Measurements from ENCODE around the gene HSD17B4. TPM values are rescaled to one million over a fixed set of nuclear protein-coding genes. Genes with fewer than 3 reads are reported as not detected.
A peak's percentile ranks its signal among the peaks of the same experiment; 100 is the strongest.

HSD17B4 gene
- total and polyA plus RNA-seq, 9 of the 15 experiments (the other 6 are each of a cell fraction or from before 2014, with no cell fraction given) = 50.6 to 187 (median 94.6) TPM

GRCh38 chr5:119452373-119453039 is at the start of gene HSD17B4 (continued):
- TF ChIP-seq CREB1 (IDR thresholded peaks at IDR 0.05) = no peak; the same call in 1 of the 2 replicates
- TF ChIP-seq CREB1 (CRISPR knock-in tag; IDR thresholded peaks at IDR 0.05) = 0 out of 2 replicates have a peak, but pooled peaks have one; percentile 22
- 0 out of 2 replicates have a peak, but pooled peaks have one; percentile 39 for TF ChIP-seq XRCC5 (IDR thresholded peaks at IDR 0.05; ENCODE audit: low read depth, low read length)
- TF ChIP-seq NFE2 (IDR thresholded peaks at IDR 0.05; ENCODE audit: low read depth) = peak; percentile 91
- no peak for TF ChIP-seq TBP (optimal IDR thresholded peaks at IDR 0.05; ENCODE audit: low read depth, low read length)
- TF ChIP-seq SRF (CRISPR knock-in tag; IDR thresholded peaks at IDR 0.05) = no peak
- no peak for TF ChIP-seq ZBTB33 (CRISPR knock-in tag; IDR thresholded peaks at IDR 0.05)
- TF ChIP-seq BCOR (IDR thresholded peaks at IDR 0.05) = peak; percentile 32; the same call in 1 of the 2 replicates
- TF ChIP-seq RNF2 (IDR thresholded peaks at IDR 0.05) = peak; percentile 29; the same call in 1 of the 2 replicates
- TF ChIP-seq TRIM24 (IDR thresholded peaks at IDR 0.05) = peak in 1 of 2 experiments; percentile 60; a peak in 2 of 4 replicates
- TF ChIP-seq CREM (IDR thresholded peaks at IDR 0.05; ENCODE audit: low read depth) = peak; percentile 79
- TF ChIP-seq ESRRA (IDR thresholded peaks at IDR 0.05; ENCODE audit: borderline replicate concordance, low read depth) = peak; percentile 41; the same call in 1 of the 2 replicates
- TF ChIP-seq FIP1L1 (IDR thresholded peaks at IDR 0.05; ENCODE audit: low read depth, low read length, poor library complexity, severe bottlenecking) = no peak
- peak; percentile 48 for TF ChIP-seq PHF20 (IDR thresholded peaks at IDR 0.05; ENCODE audit: partially characterized antibody)
- TF ChIP-seq ATF3 (IDR thresholded peaks at IDR 0.05) = no peak; the same call in none of the 2 replicates
- 0 out of 2 replicates have a peak, but pooled peaks have one; percentile 30 for TF ChIP-seq ATF3 (CRISPR knock-in tag; conservative IDR thresholded peaks at IDR 0.05)
- 0 out of 2 replicates have a peak, but pooled peaks have one; percentile 31 for TF ChIP-seq ZNF75A (CRISPR knock-in tag; IDR thresholded peaks at IDR 0.05)
- peak; percentile 54; the same call in 1 of the 2 replicates for TF ChIP-seq L3MBTL2 (IDR thresholded peaks at IDR 0.05)
- TF ChIP-seq ETS1 (conservative IDR thresholded peaks at IDR 0.05; ENCODE audit: control insufficient read depth, low read depth, low read length) = no peak
- 0 out of 2 replicates have a peak, but pooled peaks have one; percentile 18 for TF ChIP-seq DMBX1 (CRISPR knock-in tag; IDR thresholded peaks at IDR 0.05; ENCODE audit: borderline replicate concordance)
- peak; percentile 82 for TF ChIP-seq C11orf30 (IDR thresholded peaks at IDR 0.05; ENCODE audit: low read depth)
- TF ChIP-seq PHF8 (IDR thresholded peaks at IDR 0.05; ENCODE audit: borderline replicate concordance, low read length) = peak; percentile 87
- no peak for TF ChIP-seq ZNF121 (CRISPR knock-in tag; conservative IDR thresholded peaks at IDR 0.05)
